HCT116 (cell line): ENCODE results near the gene VCAN.

Experiments
- EZH2 ChIP-seq: fragments of 200-600 bp; sonication (generic); IDR thresholded peaks from 2 replicates; pipeline ENCODE4 v1.6.1; 2017; ENCODE audit warnings: antibody characterized with exemption, mixed run types
- POLR2A ChIP-seq: IDR thresholded peaks from 2 replicates; pipeline ENCODE4 v1.7.0; 2011; ENCODE audit warnings: borderline replicate concordance; ENCODE audit not compliant: insufficient read depth, insufficient read length; ENCODE audit errors: extremely low read depth
- POLR2AphosphoS5 ChIP-seq: IDR thresholded peaks from 2 replicates; pipeline ENCODE4 v1.6.1; 2011; ENCODE audit warnings: mild to moderate bottlenecking, low read depth, low read length, moderate library complexity
- RAD21 ChIP-seq: IDR thresholded peaks from 2 replicates; pipeline ENCODE4 v1.6.1; 2012; ENCODE audit warnings: low read depth, mild to moderate bottlenecking
- SIN3A ChIP-seq: IDR thresholded peaks from 2 replicates; pipeline ENCODE4 v1.6.1; 2012; ENCODE audit warnings: low read depth
- SRF ChIP-seq: IDR thresholded peaks from 2 replicates; pipeline ENCODE4 v1.6.1; 2012; ENCODE audit warnings: low read depth
- YY1 ChIP-seq: IDR thresholded peaks from 2 replicates; pipeline ENCODE4 v1.6.1; 2011; ENCODE audit warnings: low read length, low read depth, moderate library complexity, mild to moderate bottlenecking; ENCODE audit not compliant: insufficient replicate concordance; ENCODE audit errors: extremely low read depth
- ZNF274 ChIP-seq: fragments of 200-500 bp; sonication (Bioruptor generic); IDR thresholded peaks from 2 replicates; pipeline ENCODE4 v1.6.1; 2014; ENCODE audit warnings: mild to moderate bottlenecking, low read depth, low read length, inconsistent platforms
- TF ChIP-seq, protein P1 (sequence below): IDR thresholded peaks from 2 replicates; pipeline ENCODE4 v1.6.1; 2011; ENCODE audit warnings: mild to moderate bottlenecking, low read length, moderate library complexity; ENCODE audit not compliant: insufficient replicate concordance; ENCODE audit errors: extremely low read depth
- TF ChIP-seq, protein P2 (sequence below), 3 experiments: fragments of 200-600 bp in 1 of 3; sonication (generic) in 1 of 3; IDR thresholded peaks in 2 of 3; conservative IDR thresholded peaks in 1 of 3; 2 replicates each; pipeline ENCODE4 v1.5.1; 2012 to 2017; ENCODE audit warnings: low read depth in 2 of 3, low read length in 2 of 3, antibody characterized with exemption in 1 of 3, borderline replicate concordance in 1 of 3, control low read depth in 1 of 3, mild to moderate bottlenecking in 1 of 3, mixed read lengths in 1 of 3, mixed run types in 1 of 3, moderate library complexity in 1 of 3; ENCODE audit not compliant: insufficient read depth in 1 of 3
- TF ChIP-seq, protein P3 (sequence below): IDR thresholded peaks from 2 replicates; pipeline ENCODE4 v1.6.1; 2012; ENCODE audit warnings: low read depth

- TF ChIP-seq, protein P1, sequence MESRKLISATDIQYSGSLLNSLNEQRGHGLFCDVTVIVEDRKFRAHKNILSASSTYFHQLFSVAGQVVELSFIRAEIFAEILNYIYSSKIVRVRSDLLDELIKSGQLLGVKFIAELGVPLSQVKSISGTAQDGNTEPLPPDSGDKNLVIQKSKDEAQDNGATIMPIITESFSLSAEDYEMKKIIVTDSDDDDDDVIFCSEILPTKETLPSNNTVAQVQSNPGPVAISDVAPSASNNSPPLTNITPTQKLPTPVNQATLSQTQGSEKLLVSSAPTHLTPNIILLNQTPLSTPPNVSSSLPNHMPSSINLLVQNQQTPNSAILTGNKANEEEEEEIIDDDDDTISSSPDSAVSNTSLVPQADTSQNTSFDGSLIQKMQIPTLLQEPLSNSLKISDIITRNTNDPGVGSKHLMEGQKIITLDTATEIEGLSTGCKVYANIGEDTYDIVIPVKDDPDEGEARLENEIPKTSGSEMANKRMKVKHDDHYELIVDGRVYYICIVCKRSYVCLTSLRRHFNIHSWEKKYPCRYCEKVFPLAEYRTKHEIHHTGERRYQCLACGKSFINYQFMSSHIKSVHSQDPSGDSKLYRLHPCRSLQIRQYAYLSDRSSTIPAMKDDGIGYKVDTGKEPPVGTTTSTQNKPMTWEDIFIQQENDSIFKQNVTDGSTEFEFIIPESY, result no peak
- TF ChIP-seq, protein P2, sequence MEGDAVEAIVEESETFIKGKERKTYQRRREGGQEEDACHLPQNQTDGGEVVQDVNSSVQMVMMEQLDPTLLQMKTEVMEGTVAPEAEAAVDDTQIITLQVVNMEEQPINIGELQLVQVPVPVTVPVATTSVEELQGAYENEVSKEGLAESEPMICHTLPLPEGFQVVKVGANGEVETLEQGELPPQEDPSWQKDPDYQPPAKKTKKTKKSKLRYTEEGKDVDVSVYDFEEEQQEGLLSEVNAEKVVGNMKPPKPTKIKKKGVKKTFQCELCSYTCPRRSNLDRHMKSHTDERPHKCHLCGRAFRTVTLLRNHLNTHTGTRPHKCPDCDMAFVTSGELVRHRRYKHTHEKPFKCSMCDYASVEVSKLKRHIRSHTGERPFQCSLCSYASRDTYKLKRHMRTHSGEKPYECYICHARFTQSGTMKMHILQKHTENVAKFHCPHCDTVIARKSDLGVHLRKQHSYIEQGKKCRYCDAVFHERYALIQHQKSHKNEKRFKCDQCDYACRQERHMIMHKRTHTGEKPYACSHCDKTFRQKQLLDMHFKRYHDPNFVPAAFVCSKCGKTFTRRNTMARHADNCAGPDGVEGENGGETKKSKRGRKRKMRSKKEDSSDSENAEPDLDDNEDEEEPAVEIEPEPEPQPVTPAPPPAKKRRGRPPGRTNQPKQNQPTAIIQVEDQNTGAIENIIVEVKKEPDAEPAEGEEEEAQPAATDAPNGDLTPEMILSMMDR (IDR thresholded peaks at IDR 0.05 in 2 of 3, conservative IDR thresholded peaks at IDR 0.05 in 1 of 3; ENCODE audit: borderline replicate concordance in 1 of 3, insufficient read depth in 1 of 3, low read depth in 2 of 3, low read length in 2 of 3), result no peak
- TF ChIP-seq POLR2A (no peak), POLR2AphosphoS5 (no peak), SIN3A (no peak), SRF (no peak), EZH2 (no peak), ZNF274 (no peak), RAD21 (no peak), YY1 (no peak)
- TF ChIP-seq, protein P3, sequence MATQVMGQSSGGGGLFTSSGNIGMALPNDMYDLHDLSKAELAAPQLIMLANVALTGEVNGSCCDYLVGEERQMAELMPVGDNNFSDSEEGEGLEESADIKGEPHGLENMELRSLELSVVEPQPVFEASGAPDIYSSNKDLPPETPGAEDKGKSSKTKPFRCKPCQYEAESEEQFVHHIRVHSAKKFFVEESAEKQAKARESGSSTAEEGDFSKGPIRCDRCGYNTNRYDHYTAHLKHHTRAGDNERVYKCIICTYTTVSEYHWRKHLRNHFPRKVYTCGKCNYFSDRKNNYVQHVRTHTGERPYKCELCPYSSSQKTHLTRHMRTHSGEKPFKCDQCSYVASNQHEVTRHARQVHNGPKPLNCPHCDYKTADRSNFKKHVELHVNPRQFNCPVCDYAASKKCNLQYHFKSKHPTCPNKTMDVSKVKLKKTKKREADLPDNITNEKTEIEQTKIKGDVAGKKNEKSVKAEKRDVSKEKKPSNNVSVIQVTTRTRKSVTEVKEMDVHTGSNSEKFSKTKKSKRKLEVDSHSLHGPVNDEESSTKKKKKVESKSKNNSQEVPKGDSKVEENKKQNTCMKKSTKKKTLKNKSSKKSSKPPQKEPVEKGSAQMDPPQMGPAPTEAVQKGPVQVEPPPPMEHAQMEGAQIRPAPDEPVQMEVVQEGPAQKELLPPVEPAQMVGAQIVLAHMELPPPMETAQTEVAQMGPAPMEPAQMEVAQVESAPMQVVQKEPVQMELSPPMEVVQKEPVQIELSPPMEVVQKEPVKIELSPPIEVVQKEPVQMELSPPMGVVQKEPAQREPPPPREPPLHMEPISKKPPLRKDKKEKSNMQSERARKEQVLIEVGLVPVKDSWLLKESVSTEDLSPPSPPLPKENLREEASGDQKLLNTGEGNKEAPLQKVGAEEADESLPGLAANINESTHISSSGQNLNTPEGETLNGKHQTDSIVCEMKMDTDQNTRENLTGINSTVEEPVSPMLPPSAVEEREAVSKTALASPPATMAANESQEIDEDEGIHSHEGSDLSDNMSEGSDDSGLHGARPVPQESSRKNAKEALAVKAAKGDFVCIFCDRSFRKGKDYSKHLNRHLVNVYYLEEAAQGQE, result no peak
Measured at GRCh38 chr5:83436276-83436675, 35.3 kb upstream of the VCAN start.
